ENCODE data around the gene GDNF. TPM values are rescaled to one million over a fixed set of nuclear protein-coding genes. Genes with fewer than 3 reads are reported as not detected.

The GDNF gene
- total and polyA plus RNA-seq, 2 experiments from 2014 or later = 0.13 to 0.17 TPM

DNA sequence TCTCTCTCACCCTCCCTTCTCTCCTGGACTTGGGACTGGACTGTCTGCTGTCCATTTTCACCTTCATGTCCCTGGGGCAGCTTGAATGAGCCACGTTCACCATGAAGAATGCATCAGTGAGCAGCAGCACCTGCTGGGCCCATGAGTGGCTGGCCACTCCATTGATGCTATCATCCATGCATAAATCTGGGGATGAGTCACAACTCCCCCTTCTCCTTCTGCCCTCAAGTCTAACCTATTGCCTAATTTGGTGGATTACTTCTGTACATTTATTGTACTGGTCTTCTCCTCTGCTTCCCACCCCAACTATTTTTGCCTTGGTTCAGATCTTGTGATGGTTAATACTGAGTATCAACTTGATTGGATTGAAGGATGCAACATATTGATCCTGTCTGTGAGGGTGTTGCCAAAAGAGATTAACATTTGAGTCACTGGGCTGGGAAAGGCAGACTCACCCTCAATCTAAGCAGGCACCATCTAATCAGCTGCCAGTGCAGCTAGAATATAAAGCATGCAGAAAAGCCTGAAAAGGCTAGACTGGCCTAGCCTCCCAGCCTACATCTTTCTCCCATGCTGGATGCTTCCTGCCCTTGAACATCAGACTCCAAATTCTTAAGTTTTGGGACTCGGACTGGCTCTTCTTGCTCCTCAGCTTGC lies 46.7 kb downstream of the GDNF start:
- H3K4me1 Mint-ChIP-seq = no peaks in the 10 kb centered on the region
- Histone ChIP-seq H3K27me3 (ENCODE audit: insufficient read depth) (no peaks in the 10 kb centered on the region), H4K20me1 (replicated peaks; ENCODE audit: insufficient read depth) (no peaks in the 10 kb centered on the region), H3K4me3 (no peak overlapping the region), H2AFZ (no peak overlapping the region), H3K4me1 (ENCODE audit: insufficient read depth) (no peaks in the 10 kb centered on the region), H3K36me3 (ENCODE audit: insufficient read depth) (no peaks in the 10 kb centered on the region), H3K27ac (ENCODE audit: low read depth) (no peak overlapping the region), H3K9me2 (ENCODE audit: insufficient read depth) (peaks cover 11% of the 10 kb centered on the region), H3K79me2 (replicated peaks; ENCODE audit: insufficient read depth) (no peaks in the 10 kb centered on the region), H3K4me2 (no peak overlapping the region), H3F3A (replicated peaks; ENCODE audit: low read depth) (no peaks in the 10 kb centered on the region)
- ATAC-seq (no peak), DNase-seq (ENCODE audit: low spot score) (no peak)
- no peak for TF ChIP-seq EZH2phosphoT487 (IDR thresholded peaks at IDR 0.05; ENCODE audit: unreplicated experiment)
- H3K36me3 Mint-ChIP-seq (ENCODE audit: low read depth) = peaks cover 27% of the 10 kb centered on the region
- no peak overlapping the region for H3K4me3 Mint-ChIP-seq
- peaks cover 49% of the 10 kb centered on the region for H3K9me3 Mint-ChIP-seq
- no peak overlapping the region for H3K27ac Mint-ChIP-seq
- peaks cover 2% of the 10 kb centered on the region for H3K27me3 Mint-ChIP-seq (ENCODE audit: insufficient read depth, low read depth, poor library complexity)

DNA sequence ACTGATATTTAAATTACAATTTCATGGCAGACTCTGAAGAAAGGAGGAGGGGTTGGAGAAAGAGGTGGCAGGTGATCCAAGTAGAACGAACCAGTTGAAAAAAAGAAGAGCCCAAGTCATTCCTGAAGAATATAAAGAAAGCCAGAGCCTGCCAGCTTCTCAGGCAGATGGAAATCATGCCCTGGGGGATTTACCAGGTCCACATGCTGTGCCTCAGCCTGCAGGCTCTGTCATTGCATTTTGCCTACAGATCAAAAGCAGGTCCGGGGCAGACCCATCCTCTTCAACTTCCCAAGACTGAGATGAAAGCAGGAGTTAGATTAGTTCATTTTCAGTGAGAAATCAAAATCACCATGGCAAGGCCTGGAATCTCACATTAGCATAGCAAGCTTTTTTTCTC lies 48.5 kb downstream of the GDNF start:
- H3K4me3 ChIP-seq = no peak overlapping the region
- Mint-ChIP-seq H3K36me3 (ENCODE audit: low read depth) (peaks cover 32% of the 10 kb centered on the region), H3K27me3 (ENCODE audit: insufficient read depth, low read depth, poor library complexity) (peaks cover 2% of the 10 kb centered on the region), H3K9me3 (peaks cover 50% of the 10 kb centered on the region), H3K4me3 (no peak overlapping the region), H3K4me1 (peaks cover 6% of the 10 kb centered on the region; the same call in 2 of the 3 replicates), H3K27ac (no peak overlapping the region)
- H3K27ac ChIP-seq (ENCODE audit: low read depth) = no peak overlapping the region
- H3F3A ChIP-seq (replicated peaks; ENCODE audit: low read depth) = no peaks in the 10 kb centered on the region
- no peaks in the 10 kb centered on the region for H3K79me2 ChIP-seq (replicated peaks; ENCODE audit: insufficient read depth)
- peaks cover 7% of the 10 kb centered on the region for H3K9me2 ChIP-seq (ENCODE audit: insufficient read depth)
- H4K20me1 ChIP-seq (replicated peaks; ENCODE audit: insufficient read depth) = no peaks in the 10 kb centered on the region
- H3K27me3 ChIP-seq (ENCODE audit: insufficient read depth) = no peaks in the 10 kb centered on the region
- no peaks in the 10 kb centered on the region for H3K36me3 ChIP-seq (ENCODE audit: insufficient read depth)
- DNase-seq (ENCODE audit: low spot score) (no peak), ATAC-seq (no peak)
- no peak overlapping the region for H2AFZ ChIP-seq
- H3K4me1 ChIP-seq (ENCODE audit: insufficient read depth) = peaks cover 9% of the 10 kb centered on the region
- H3K4me2 ChIP-seq = no peak overlapping the region
- TF ChIP-seq EZH2 (IDR thresholded peaks at IDR 0.05; ENCODE audit: low read depth, unreplicated experiment) = no peak
- TF ChIP-seq ZNF114 (CRISPR knock-in tag; IDR thresholded peaks at IDR 0.05) = no peak
- no peak for TF ChIP-seq ZNF462 (CRISPR knock-in tag; IDR thresholded peaks at IDR 0.05)
- TF ChIP-seq POLR2AphosphoS5 (IDR thresholded peaks at IDR 0.05; ENCODE audit: low read depth) = no peak
- no peak for TF ChIP-seq ZNF331 (CRISPR knock-in tag; IDR thresholded peaks at IDR 0.05; ENCODE audit: low read depth)
- TF ChIP-seq, protein P1, sequence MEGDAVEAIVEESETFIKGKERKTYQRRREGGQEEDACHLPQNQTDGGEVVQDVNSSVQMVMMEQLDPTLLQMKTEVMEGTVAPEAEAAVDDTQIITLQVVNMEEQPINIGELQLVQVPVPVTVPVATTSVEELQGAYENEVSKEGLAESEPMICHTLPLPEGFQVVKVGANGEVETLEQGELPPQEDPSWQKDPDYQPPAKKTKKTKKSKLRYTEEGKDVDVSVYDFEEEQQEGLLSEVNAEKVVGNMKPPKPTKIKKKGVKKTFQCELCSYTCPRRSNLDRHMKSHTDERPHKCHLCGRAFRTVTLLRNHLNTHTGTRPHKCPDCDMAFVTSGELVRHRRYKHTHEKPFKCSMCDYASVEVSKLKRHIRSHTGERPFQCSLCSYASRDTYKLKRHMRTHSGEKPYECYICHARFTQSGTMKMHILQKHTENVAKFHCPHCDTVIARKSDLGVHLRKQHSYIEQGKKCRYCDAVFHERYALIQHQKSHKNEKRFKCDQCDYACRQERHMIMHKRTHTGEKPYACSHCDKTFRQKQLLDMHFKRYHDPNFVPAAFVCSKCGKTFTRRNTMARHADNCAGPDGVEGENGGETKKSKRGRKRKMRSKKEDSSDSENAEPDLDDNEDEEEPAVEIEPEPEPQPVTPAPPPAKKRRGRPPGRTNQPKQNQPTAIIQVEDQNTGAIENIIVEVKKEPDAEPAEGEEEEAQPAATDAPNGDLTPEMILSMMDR (conservative IDR thresholded peaks at IDR 0.05; ENCODE audit: low read depth in 2 of 2) = no peak
